GM12801 (cell line): Measurements from ENCODE around the gene TMEM184B.

Experiments used
- TF ChIP-seq, protein P1 (sequence below): IDR thresholded peaks from one replicate; pipeline ENCODE4 v1.5.1; 2011; ENCODE audit warnings: control low read depth; ENCODE audit not compliant: insufficient read length; ENCODE audit errors: extremely low read depth

The TMEM184B gene

DNA sequence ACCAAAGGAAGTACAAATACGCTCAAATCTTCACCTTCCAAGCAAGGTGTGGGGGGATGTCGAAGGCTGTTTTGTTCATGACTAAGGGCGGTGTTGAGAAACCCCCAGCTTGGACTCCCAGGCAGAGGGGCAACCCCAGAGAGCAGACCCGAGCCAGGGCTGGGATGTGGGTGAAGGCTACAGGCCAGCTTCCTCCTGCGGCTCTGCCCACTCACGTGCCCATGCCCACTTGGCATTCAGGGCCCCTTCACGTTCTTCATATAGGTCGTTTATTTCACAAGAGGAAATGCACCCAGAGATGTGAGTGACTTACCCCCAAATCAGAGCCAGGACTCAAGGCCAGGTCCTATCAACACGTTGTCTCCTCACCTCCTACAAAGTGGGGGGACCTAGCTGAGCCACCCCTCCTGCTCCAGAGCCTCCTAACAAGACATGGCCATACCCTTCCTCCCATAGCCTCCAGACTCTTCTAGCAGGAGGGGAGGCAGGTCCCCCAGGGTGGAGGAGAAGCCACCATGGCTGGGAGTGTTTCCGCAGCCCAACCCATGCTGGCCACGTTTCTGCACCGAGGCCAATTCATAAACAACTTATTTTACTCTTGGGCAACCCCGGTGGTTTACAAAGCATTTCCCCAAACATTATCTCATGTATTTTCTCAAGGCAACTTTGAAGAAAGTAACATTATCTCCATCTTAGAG is 22.0 kb downstream of the TMEM184B start:
- TF ChIP-seq, protein P1, sequence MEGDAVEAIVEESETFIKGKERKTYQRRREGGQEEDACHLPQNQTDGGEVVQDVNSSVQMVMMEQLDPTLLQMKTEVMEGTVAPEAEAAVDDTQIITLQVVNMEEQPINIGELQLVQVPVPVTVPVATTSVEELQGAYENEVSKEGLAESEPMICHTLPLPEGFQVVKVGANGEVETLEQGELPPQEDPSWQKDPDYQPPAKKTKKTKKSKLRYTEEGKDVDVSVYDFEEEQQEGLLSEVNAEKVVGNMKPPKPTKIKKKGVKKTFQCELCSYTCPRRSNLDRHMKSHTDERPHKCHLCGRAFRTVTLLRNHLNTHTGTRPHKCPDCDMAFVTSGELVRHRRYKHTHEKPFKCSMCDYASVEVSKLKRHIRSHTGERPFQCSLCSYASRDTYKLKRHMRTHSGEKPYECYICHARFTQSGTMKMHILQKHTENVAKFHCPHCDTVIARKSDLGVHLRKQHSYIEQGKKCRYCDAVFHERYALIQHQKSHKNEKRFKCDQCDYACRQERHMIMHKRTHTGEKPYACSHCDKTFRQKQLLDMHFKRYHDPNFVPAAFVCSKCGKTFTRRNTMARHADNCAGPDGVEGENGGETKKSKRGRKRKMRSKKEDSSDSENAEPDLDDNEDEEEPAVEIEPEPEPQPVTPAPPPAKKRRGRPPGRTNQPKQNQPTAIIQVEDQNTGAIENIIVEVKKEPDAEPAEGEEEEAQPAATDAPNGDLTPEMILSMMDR: no peak

DNA sequence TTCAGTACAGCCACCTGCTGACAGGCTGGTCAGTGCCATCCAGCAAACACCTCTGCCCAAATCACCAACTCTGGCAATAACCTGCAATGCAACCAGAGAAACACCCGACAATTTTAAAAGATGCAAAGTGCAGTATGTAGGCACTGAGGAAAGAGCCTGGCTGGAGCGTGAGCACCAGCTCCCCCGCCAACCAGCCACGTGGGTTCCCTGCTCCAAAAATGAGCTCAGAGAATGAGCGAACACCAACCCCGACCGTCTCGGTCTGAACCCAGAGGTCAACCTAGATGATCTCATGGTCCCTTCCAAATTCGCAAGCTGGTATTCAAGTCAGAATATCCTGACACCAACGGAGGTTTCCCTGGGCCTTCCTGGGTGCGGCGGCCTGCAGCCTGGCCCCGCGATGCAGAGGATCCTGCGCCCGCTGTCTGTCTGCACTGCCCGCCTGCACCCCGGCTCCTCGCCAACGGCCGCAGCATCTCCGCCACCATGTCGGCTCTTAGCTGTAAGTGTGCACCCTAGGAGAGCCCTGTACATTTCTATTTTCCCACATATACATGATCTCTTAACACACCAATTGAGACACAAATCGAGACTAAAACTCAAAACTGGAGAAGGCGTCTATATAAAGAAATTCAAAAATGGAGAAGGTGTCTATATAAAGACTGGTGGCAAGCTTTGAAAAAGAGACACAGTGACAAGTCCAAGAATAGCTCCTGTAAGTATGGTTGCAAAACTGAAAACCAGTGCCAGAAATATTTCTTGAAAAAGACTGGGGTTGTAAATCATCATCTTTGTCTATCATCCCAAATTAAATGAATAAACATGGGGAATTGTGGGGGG is 22.8 kb downstream of the TMEM184B start:
- TF ChIP-seq, protein P1: no peak

DNA sequence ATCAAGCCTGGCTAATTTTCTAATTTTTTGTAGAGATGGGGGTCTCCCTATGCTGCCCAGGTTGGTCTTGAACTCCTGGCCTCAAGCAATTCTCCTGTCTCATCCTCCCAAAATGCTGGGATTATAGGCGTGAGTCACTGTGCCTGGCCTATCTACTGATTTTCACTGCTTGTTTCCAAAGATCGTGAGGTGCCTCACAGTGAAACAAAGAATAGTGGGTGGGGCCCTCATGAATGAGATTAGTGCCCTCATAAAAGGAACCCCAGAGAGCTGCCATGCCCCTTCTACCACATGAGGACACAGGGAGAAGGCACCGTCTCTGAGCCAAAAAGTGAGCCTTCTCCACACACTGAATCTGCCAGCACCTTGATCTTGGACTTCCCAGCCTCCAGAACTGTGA is 23.5 kb downstream of the TMEM184B start:
- TF ChIP-seq, protein P1: no peak

DNA sequence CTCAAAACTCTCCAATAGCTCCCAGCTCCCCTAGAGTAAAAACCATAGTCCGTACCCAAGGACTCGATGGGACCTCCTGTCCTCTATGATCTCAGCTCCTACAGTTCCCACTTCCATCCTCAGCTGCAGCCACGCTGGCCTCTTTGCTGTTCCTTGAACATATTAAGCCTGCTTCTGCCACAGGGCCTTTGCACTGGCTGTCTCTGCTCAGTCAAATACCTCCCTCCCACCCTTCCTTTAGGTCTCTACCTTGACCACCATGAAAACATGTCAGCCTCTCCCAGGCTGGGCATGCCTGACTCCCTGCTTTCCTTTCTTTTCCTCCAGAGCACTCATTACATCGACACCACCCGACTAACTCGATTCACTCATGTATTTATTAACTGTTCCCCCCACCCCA is 24.5 kb downstream of the TMEM184B start:
- TF ChIP-seq, protein P1: no peak

DNA sequence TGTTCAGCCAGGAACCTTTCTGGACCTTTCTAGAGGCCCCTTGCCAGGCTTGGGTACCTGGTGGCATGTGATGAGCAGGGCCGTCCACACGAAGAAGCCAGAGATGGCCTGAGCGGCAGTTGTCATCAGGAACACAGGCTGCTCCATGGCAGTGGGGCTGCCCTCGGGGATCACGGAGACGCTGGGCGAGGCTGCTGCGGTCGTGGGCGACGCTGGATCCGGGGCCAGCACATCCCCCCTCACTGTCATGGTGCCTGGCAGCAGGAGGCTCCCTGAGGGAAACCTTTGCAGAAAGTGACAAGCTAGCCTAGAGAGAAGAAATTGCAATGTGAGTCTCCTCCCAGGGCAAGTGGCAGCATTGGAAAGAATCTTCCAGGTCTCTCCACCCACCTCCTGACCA is 25.1 kb downstream of the TMEM184B start:
- TF ChIP-seq, protein P1: no peak

DNA sequence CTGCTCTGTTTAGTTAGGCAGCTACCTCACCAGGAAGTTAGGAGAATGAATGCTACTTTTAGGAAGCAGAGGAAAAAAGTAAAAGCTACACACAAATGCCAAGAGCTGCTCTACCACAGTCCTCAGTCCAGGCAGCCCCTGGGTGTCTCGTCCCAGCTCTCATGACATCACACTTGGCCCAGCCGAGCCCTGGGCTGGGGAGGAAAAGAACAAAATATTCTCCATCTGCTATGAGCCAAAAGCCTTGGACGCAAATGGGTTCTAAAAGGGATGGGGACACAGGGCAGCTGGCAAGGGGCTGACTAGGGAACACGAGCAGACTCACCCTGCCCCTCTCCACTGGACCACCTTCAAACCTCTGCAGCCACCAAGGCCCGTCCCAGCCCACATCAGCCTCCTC is 26.1 kb downstream of the TMEM184B start:
- TF ChIP-seq, protein P1: no peak

DNA sequence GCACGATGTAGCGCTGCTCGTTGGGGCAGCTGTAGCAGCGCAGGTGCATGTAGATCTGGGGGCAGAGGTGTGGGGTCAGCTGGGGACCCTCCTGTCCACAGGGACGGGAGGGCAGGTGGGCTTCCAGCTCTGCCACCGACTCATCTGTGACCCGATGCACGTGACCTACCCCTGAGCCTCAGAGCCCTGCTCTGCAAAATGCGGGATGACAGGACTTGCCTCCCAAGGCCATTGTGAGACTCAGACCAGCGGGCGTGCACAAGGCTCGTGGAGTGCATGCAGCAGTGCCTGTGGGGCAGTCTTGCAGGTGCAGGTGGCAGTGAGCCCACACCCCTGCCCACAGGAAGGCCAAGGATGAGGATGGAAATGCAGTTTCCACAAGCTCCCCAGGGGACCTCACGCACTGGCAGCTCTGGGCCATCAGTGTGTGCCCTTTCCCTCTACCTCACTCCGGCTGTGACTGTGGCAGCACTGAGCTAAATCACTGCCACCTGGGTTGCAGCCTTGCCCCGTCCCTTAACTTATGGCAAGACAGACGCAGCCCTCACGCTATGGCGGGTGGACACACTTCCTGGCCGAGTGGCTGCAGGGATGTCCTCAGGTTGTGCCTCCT is 26.7 kb downstream of the TMEM184B start:
- TF ChIP-seq, protein P1: no peak
